ENCODE data around the gene RAI1.
"Not testable (repeated sequence)": the region's sequence is repeated elsewhere in the genome, so short reads cannot be mapped to it uniquely, and the experiment has no call there.

Gene RAI1

DNA sequence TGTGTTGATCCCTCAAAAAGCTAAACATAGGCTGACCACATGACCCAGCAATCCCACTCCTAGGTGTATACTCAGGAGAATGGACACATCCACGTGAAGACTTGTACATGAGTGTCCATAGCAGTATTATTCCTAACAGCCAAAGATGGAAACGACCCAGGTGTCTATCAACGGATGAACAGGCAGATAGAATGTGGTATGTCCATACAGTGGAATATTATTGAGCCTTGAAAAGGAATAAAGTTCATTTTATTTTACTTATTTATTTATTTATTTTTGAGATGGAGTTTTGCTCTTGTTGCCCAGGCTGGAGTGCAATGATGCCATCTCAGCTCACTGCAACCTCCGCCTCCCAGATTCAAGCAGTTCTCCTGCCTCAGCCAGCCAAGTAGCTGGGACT lies 36.1 kb upstream of the RAI1 start:
- H3K4me1 ChIP-seq (ENCODE audit: control insufficient read depth, insufficient read depth, low read length); H3K9me3 ChIP-seq (ENCODE audit: control insufficient read depth, insufficient read depth, low read depth, low read length); POLR2A ChIA-PET; H3K4me3 ChIP-seq (ENCODE audit: low read depth, low read length); H3K27ac ChIP-seq (ENCODE audit: extremely low read depth, low read depth, low read length); H3K36me3 ChIP-seq (ENCODE audit: control insufficient read depth in 2 of 2, insufficient read depth in 1 of 2, low read length in 2 of 2): not testable (repeated sequence)
- TF ChIP-seq ZNF146 (tag by site-specific recombination; IDR thresholded peaks at IDR 0.05) = peak; percentile 84
- TF ChIP-seq ZNF580 (tag by site-specific recombination; IDR thresholded peaks at IDR 0.05) = 0 out of 2 replicates have a peak, but pooled peaks have one; percentile 49
- CTCF ChIA-PET = interaction anchor here (0.6 to 1.2 kb wide), 5 partner anchors 32 to 705 kb away, joined by 3 to 4 read pairs (median 3); no protein-coding TSS in a partner anchor

GRCh38 chr17:17645961-17646360 lies 35.3 kb upstream of the RAI1 start:
- H3K4me3 ChIP-seq (ENCODE audit: low read depth, low read length) = no peak overlapping the region
- no peaks in the 10 kb centered on the region for H3K4me1 ChIP-seq (ENCODE audit: control insufficient read depth, insufficient read depth, low read length)
- TF ChIP-seq ZNF791 (tag by site-specific recombination; IDR thresholded peaks at IDR 0.05) (no peak), MZF1 (tag by site-specific recombination; IDR thresholded peaks at IDR 0.05; ENCODE audit: borderline replicate concordance) (no peak), ZNF571 (tag by site-specific recombination; IDR thresholded peaks at IDR 0.05) (no peak), ZNF174 (tag by site-specific recombination; IDR thresholded peaks at IDR 0.05) (no peak), ZNF677 (tag by site-specific recombination; IDR thresholded peaks at IDR 0.05) (no peak), ZEB2 (tag by site-specific recombination; IDR thresholded peaks at IDR 0.05) (no peak), ZNF830 (tag by site-specific recombination; IDR thresholded peaks at IDR 0.05; ENCODE audit: low read depth) (no peak), ZNF701 (tag by site-specific recombination; IDR thresholded peaks at IDR 0.05) (no peak), ZNF221 (tag by site-specific recombination; IDR thresholded peaks at IDR 0.05; ENCODE audit: borderline replicate concordance) (no peak), ZNF280C (tag by site-specific recombination; IDR thresholded peaks at IDR 0.05) (no peak), GLIS2 (tag by site-specific recombination; IDR thresholded peaks at IDR 0.05) (no peak)
- TF ChIP-seq, protein P1, sequence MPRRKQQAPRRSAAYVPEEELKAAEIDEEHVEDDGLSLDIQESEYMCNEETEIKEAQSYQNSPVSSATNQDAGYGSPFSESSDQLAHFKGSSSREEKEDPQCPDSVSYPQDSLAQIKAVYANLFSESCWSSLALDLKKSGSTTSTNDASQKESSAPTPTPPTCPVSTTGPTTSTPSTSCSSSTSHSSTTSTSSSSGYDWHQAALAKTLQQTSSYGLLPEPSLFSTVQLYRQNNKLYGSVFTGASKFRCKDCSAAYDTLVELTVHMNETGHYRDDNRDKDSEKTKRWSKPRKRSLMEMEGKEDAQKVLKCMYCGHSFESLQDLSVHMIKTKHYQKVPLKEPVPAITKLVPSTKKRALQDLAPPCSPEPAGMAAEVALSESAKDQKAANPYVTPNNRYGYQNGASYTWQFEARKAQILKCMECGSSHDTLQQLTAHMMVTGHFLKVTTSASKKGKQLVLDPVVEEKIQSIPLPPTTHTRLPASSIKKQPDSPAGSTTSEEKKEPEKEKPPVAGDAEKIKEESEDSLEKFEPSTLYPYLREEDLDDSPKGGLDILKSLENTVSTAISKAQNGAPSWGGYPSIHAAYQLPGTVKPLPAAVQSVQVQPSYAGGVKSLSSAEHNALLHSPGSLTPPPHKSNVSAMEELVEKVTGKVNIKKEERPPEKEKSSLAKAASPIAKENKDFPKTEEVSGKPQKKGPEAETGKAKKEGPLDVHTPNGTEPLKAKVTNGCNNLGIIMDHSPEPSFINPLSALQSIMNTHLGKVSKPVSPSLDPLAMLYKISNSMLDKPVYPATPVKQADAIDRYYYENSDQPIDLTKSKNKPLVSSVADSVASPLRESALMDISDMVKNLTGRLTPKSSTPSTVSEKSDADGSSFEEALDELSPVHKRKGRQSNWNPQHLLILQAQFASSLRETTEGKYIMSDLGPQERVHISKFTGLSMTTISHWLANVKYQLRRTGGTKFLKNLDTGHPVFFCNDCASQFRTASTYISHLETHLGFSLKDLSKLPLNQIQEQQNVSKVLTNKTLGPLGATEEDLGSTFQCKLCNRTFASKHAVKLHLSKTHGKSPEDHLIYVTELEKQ (tag by site-specific recombination; IDR thresholded peaks at IDR 0.05; ENCODE audit: borderline replicate concordance) = no peak
- TF ChIP-seq, protein P2, sequence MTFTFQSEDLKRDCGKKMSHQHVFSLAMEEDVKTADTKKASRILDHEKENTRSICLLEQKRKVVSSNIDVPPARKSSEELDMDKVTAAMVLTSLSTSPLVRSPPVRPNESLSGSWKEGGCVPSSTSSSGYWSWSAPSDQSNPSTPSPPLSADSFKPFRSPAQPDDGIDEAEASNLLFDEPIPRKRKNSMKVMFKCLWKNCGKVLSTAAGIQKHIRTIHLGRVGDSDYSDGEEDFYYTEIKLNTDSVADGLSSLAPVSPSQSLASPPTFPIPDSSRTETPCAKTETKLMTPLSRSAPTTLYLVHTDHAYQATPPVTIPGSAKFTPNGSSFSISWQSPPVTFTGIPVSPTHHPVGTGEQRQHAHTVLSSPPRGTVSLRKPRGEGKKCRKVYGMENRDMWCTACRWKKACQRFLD (tag by site-specific recombination; IDR thresholded peaks at IDR 0.05) = no peak
- H3K9me3 ChIP-seq (ENCODE audit: control insufficient read depth, insufficient read depth, low read depth, low read length) = no peaks in the 10 kb centered on the region
- no peak overlapping the region for H3K27ac ChIP-seq (ENCODE audit: extremely low read depth, low read depth, low read length)
- POLR2A ChIA-PET = no interaction called here
- H3K36me3 ChIP-seq (ENCODE audit: control insufficient read depth in 2 of 2, insufficient read depth in 1 of 2, low read length in 2 of 2) = no peaks in the 10 kb centered on the region
- CTCF ChIA-PET = interaction anchor here (0.7 to 1.3 kb wide), 3 partner anchors 31 to 706 kb away, joined by 3 to 4 read pairs (median 3); no protein-coding TSS in a partner anchor

Data from HEK293 (cell line).